AML-193 (cell line): ENCODE measurements around the gene FRMD4A.
"Not testable (repeated sequence)": the region's sequence is repeated elsewhere in the genome, so short reads cannot be mapped to it uniquely, and the experiment has no call there.

Experiments
- DNase-seq, 2 experiments: peaks; one replicate each; lab custom pipeline; 2025; lab: John Stamatoyannopoulos, UW

Gene FRMD4A

GRCh38 chr10:13718820-13719219 lies 611.9 kb downstream of the FRMD4A start:
- DNase-seq, result no peak

- DNase-seq, result peak; percentile 68 to 79
Observed at GRCh38 chr10:13717936-13718772, 612.6 kb downstream of the FRMD4A start.

GRCh38 chr10:13717571-13717935 lies 613.2 kb downstream of the FRMD4A start:
- no peak for DNase-seq

GRCh38 chr10:13716081-13717071 lies 614.3 kb downstream of the FRMD4A start:
- DNase-seq, result no peak

GRCh38 chr10:13715596-13715995 lies 615.1 kb downstream of the FRMD4A start:
- DNase-seq, result not testable (repeated sequence)

- no peak for DNase-seq
Observed at GRCh38 chr10:13715100-13715499, 615.6 kb downstream of the FRMD4A start.

- peak; percentile 75 to 81 for DNase-seq
Observed at GRCh38 chr10:13712837-13713581, 617.7 kb downstream of the FRMD4A start.

GRCh38 chr10:13712476-13712836 lies 618.3 kb downstream of the FRMD4A start:
- no peak for DNase-seq

- no peak for DNase-seq
Observed at GRCh38 chr10:13711291-13711690, 619.4 kb downstream of the FRMD4A start.

GRCh38 chr10:13709931-13710650 lies 620.6 kb downstream of the FRMD4A start:
- no peak for DNase-seq

GRCh38 chr10:13708256-13708990 lies 622.3 kb downstream of the FRMD4A start:
- DNase-seq, result no peak

GRCh38 chr10:13707156-13707881 lies 623.4 kb downstream of the FRMD4A start:
- peak; percentile 24 to 41 for DNase-seq

- DNase-seq, result no peak
Observed at GRCh38 chr10:13706604-13707003, 624.1 kb downstream of the FRMD4A start.

GRCh38 chr10:13706175-13706574 lies 624.5 kb downstream of the FRMD4A start:
- no peak for DNase-seq

- no peak for DNase-seq
Observed at GRCh38 chr10:13705526-13706174, 625.1 kb downstream of the FRMD4A start.

GRCh38 chr10:13704964-13705363 lies 625.8 kb downstream of the FRMD4A start:
- peak; percentile 10 to 40 for DNase-seq

GRCh38 chr10:13703997-13704536 lies 626.7 kb downstream of the FRMD4A start:
- no peak for DNase-seq

GRCh38 chr10:13703101-13703818 lies 627.5 kb downstream of the FRMD4A start:
- DNase-seq, result no peak
